ENCODE results near the gene ZNF273.
A peak's percentile ranks its signal among the peaks of the same experiment; 100 is the strongest.
"Not testable (repeated sequence)": the region's sequence is repeated elsewhere in the genome, so short reads cannot be mapped to it uniquely, and the experiment has no call there.

ZNF273 gene

GRCh38 chr7:64946772-64947171 is 43.7 kb downstream of the ZNF273 start:
- peak; percentile 68 for DNase-seq (ENCODE audit: low spot score)

GRCh38 chr7:64947252-64948000 is 44.4 kb downstream of the ZNF273 start:
- no peak for DNase-seq (ENCODE audit: low spot score)

GRCh38 chr7:64948774-64949173 is 45.7 kb downstream of the ZNF273 start:
- DNase-seq (ENCODE audit: low spot score), result not testable (repeated sequence)

DNA sequence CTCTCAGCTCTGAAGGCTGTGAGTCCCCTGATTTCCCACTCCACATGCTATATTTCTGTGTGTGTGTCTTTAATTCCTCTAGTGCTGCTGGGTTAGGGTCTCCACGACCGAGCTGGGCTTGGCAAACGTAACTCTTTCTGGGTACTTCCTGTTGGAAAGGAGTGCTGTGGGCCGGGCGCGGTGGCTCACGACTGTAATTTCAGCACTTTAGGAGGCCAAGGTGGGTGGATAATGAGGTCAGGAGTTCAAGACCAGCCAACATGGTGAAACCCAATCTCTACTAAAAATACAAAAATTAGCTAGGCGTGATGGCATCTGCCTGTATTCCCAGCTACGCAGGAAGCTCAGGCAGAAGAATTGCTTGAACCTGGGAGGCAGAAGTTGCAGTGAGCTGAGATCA is 47.6 kb downstream of the ZNF273 start:
- DNase-seq (ENCODE audit: low spot score), result not testable (repeated sequence)

DNA sequence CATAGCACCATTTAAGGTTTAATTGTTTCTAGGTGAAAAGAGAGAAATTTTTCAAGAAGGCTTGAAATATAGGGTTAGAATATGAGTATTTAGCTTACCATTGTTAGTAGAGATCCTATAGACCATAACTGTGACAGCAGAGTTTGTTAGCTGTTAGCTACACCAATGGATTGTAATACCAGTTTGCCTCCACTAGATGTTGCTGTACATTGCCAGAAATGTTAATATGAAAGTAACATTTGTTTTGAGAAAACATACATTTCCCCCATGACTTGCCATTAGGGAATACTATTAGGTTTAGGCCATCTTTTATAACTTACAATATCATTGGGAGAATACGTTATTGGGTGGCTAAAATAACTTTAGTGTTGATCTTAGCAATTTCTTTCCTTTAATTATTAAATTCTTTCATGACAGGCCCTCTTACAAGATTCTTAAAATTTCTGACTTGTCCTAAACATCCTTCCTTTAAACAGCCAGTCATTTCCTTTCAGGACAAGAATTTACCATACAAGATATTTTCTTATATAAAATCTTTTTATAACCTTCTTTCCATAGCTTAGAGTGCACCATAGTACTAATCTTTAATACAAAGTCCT is 48.3 kb downstream of the ZNF273 start:
- peak; percentile 57 for DNase-seq (ENCODE audit: low spot score)

DNA sequence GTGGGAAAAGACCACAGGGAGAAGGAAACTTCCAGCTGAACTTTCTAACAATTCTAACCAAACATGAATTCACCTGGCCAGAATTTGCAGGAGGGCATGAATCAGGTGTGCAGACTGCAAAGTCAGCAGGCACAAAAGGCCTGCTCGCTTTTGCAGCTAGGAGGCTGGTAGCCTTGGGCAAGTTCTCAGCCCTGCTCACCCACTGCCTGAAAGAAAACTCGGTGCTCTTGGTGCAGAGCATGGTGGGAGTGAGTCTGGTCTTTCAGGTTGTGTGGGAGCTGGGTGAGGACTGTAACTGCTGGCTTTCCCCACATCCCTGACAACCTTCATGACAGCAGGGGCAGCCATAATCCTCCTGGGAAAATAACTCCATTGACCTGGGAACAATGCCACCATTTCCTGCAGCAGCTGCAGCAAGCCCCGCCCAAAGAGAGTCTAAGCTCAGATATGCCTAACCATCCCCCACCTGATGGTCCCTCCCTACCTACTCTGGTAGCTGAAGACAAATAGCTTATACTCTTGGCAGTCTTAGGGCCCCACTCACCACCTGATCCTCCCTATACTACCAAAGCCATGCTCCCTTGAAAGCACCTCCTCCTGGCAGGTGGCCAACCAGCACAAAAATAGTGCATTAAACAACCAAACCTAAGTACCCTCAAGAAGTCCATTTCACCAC is 56.1 kb downstream of the ZNF273 start:
- no peak for DNase-seq (ENCODE audit: low spot score)

DNA sequence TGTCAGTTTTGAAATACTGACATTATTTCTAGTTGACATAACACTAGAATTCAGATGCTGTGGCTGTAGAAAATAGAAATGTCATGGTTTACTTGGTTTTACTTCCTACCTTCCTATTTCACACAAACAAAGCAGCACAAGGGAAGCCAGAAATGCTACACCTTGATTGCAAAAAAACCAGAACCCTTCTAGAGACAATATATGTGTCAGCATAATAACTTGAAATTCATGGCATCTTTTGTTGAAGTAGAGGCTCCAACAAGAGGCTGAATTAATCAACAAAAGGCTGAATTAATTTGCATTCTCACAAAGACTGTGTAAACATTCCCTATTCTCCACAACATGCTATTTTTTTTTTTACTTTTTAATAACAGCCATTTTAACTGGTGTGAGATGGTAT is 62.5 kb downstream of the ZNF273 start:
- no peak for DNase-seq (ENCODE audit: low spot score)

- no peak for DNase-seq (ENCODE audit: low spot score)
Observed at GRCh38 chr7:64978497-64979203, 75.6 kb downstream of the ZNF273 start.

Data from HuH-7.5 (cell line).